HG02642 (cell line): Measurements from ENCODE around the gene CCL11.

ENCODE experiments used
- ATAC-seq: cut with Tn5 transposase; IDR thresholded peaks from one replicate; pipeline ENCODE4 v1.9.1; 2021; ENCODE audit warnings: mild to moderate bottlenecking; ENCODE audit not compliant: unreplicated experiment, poor library complexity

CCL11 gene

DNA sequence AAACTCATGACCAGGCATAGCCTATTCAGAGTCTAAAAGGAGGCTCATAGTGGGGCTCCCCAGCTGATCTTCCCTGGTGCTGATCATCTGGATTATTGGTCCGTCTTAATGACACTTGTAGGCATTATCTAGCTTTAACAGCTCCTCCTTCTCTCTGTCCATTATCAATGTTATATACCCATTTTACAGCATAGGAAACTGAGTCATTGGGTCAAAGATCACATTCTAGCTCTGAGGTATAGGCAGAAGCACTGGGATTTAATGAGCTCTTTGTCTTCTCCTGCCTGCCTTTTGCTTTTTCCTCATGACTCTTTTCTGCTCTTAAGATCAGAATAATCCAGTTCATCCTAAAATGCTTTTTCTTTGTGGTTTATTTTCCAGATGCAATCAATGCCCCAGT lies 29.7 kb upstream of the CCL11 start:
- no peak for ATAC-seq

DNA sequence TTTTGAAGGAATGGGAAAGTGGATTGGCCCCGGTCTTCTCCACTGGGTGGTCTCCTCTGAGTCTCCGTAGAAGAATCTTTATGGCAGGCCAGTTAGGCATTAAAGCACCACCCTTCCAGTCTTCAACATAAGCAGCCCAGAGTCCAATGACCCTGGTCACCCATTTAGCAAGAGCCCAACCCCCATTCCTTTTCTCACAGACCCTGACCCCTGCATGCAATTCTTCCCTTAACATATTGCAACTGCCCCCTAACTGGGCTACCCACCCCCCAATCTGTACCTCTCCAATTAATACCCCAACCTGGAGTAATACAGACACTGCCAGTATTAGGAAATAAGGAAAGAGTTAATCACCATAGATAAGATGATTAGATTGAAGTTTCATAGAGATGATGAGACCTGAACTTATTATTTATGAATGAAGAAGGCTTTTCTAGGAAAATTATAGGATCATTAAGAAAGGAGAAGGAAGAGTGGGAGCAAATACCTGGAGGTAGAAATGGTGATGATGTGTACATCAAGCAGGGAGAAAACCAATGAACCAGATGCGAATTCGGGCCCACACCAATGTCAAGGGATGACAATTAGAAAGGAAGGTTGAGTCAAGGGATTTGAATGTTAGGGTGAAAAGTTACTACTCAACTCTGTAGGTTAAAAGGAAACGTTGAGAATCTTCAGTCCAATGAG lies 28.1 kb upstream of the CCL11 start:
- ATAC-seq = no peak

DNA sequence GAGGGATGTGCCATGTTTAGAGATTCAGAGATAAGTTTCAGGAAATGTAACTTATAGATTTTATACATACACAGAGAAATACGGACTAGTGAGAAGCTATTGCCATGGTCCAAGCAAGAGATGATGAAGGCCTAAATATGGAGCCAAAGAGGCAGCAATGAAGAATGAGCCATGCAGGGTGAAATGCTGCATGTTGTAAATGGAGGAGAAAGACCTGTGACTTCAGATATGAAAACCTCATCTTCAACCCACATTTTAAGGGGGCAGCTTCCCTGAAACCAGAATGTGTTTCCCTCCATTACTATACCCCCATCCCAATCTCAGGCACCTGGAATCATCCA lies 27.6 kb upstream of the CCL11 start:
- no peak for ATAC-seq

DNA sequence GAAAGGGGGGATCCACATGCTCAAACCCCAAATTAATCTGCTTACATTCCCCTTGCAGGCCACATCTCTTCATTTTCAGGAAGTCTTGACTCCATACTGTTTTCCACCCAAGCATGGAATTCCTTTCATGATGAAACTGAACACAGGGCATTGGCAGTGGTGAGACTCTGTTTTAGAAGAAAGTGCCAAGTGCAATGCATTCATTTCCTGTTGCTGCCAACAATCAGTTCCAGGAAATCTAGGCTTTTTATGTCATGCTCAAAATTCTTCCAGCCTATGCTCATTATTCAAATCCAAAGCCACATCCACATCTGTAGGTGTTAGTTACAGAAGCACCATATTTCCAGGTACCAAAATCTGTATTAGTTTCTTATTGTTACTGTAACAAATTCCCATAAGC lies 26.4 kb upstream of the CCL11 start:
- no peak for ATAC-seq

DNA sequence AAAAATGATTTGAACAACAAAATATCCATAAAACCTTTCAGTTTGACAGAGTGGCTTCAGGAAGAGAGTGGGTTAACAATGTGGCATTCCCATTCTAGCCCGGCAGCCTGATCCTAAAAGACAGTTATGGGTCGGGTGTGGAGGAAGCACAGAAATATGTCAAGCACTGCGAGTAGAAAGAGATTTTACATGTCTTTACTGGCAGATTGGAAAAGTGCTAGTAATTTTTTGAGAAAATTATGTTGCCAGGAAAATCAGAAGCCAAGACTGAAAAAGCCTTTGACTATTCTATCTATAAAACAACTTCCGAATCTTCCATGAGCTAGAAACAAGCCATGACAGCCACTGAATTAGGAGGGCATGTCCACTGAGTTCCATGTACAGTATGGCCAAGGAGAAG lies 24.7 kb upstream of the CCL11 start:
- ATAC-seq = no peak

DNA sequence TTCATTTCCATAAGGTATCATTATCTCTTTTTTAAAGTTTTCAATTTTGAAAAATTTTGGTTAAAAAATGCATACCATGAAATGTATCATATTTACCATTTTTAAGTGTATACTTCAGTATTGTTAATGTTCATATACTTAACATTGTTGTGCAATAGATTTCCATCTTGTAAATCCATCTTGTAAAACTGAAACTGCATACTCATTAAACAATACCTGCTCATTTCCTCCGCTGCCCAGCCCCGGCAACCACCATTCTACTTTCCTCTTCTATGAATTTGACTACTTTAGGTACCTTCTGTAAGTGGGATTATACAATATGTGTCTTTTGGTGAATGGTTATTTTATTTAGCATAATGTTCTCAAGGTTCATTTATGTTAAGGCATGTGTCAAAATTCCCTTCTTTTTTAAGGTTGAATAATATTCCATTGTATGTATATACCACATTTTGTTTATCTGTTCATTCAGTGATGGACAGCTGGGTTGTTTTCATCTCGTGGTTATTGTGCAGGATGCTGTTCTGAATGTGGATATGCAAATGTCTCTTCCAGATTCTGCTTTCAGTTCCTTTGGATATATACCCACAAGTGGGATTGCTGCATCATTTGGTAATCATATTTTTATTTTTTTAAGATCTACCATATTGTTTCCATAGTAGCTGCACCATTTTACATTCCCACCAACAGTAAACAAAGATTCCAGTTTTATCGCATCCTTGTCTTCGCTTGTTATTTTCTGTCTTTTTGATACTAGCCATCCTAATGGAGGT lies 23.8 kb upstream of the CCL11 start:
- ATAC-seq = no peak

DNA sequence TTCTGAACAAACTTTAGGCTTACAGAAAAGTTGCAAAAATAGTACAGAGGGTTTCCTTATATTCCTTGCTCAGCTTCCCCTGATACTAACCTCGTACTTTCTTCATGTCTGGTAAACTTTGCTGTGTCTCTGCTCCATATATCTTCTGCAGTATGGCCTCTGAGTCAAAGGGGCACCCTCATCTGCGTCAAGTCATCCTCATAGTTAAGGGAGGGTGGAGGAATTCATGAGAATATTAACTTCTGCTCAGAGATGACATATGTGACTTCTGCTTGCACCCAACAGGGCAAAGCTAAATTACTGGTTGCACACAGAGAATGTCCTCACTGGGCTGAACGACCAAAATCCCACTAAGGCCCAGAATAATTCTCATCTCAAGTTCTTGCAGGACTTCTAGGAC lies 19.8 kb upstream of the CCL11 start:
- ATAC-seq = no peak

DNA sequence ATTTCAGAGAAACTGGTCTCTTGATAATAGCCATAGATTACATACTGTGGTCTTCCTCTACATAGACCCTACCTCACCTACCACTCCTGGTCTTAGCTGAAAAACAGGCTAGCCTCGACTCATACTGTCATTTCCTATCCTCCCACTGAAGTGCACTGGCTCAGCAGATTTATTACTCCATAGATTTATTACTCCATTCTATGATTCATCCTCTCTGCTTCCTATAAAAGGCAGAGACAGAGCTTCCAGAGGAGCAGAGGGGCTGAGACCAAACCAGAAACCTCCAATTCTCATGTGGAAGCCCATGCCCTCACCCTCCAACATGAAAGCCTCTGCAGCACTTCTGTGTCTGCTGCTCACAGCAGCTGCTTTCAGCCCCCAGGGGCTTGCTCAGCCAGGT lies 15.6 kb upstream of the CCL11 start, which contains the start of gene CCL7:
TSS of gene CCL7 (plus strand) at position 253 of the 400 bp plus-strand sequence. CDS start at position 323, 70 bp downstream.
- no peak for ATAC-seq

DNA sequence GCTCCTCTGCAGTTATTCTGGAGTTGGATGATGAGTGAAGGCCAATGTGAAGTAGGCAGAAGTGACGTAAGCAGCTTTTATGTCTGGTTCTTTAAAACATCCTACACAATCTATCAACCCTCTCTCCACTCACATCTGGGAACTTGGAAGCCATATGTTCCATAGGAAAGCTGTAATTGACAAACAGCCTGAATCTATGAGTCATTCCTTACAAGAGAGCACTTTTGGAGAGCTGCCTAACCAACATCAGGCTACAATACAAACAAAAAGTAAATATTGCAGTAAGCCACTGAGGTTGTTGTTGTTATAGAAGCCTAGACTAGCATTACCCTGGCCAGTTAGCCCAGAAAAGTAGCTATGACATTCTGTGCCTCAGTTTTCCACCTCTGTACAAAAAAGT lies 9.7 kb upstream of the CCL11 start:
- ATAC-seq = no peak

DNA sequence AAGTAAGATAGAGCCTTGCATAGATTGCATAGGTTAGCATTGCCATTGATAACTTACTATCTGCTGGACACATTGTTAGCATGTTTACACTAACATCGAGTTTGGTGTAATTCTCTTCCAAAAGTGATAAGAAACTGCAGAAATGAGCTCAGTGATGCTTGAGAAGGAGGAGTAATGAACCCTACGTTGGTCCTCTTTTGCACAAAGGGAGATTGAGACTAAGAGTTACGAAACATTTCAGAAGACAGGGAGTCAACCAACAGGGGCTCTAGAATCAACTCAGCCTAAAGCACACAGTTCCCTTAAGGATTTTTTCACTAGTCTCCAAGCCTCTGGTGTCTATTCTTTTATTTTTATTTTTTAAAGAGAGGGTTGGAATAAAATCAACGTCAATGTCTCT lies 8.7 kb upstream of the CCL11 start:
- no peak for ATAC-seq

DNA sequence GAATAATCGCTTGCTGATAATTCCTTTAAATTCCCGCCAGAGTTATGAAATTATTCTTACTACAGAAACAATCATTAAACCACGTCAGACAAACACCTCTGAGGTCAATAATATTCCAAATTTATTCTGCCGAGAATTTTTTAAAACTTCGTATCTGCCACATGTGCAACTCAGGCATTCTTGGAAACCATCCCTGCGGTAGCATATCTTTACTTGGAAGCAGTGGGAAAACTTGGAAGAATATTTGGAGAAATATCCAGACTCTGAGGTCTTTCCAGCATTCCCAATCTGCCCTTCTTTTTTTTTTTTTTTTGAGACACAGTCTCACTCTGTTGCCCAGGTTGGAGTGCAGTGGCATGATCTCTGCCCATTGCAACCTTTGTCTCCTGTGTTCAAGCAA lies 2.0 kb upstream of the CCL11 start:
- ATAC-seq = no peak

DNA sequence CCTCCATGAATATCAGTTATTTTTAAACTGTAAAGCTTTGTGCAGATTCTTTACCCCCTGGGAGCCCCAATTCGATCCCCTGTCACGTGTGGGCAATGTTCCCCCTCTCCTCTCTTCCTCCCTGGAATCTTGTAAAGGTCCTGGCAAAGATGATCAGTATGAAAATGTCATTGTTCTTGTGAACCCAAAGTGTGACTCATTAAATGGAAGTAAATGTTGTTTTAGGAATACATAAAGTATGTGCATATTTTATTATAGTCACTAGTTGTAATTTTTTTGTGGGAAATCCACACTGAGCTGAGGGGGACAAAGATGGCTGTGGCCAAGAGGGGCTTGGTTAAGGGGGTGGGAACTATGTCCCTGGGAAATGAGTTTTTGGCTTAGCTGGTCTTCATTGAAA lies 2.3 kb downstream of the CCL11 start:
- no peak for ATAC-seq

DNA sequence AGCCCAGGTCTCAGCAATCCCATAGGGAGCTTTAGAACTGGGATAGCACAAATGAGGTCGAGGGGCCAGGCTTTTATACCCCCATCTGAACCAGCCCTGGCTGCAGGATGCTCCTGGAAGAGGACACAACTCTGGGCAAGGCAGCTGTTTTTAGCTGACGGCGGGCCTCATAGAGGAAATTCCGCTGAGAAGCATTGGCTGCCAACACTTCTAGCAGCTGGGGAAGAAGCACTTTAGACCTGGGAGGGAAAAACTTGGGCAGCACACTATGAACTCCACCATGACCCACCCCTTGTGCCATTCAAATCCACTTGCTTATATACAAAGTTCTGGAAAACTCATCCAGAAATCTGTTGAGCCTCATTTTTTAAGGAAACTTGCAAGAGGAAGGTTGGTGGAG lies 5.0 kb downstream of the CCL11 start:
- no peak for ATAC-seq

DNA sequence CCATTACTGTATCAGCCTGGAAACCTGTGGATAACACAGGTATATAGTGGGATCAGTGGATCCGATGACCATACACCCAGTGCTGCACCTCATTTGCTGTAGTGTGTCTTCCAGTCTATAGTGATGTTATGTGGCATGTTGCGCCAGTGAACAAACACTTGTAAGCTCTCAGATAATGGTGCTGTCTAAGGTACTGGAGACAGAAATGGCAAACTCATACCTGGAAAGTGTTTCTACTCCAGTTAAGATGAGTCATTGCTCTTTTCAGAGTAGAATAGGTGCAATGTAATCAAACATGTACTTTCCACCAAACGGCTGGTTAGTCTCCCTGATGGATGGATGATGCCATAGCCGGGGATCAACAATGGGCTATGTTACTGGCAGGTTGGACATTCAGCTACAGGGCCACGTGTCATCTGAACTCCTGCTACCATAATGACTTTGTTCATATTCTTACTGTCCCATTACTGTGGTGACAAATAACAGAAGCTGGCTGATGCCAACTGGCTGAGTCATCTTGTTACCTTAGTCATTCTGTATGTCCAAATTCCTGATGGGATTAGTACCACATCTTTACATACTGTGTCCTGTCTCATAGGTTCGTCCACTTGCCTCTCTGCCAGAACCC lies 6.3 kb downstream of the CCL11 start:
- no peak for ATAC-seq

DNA sequence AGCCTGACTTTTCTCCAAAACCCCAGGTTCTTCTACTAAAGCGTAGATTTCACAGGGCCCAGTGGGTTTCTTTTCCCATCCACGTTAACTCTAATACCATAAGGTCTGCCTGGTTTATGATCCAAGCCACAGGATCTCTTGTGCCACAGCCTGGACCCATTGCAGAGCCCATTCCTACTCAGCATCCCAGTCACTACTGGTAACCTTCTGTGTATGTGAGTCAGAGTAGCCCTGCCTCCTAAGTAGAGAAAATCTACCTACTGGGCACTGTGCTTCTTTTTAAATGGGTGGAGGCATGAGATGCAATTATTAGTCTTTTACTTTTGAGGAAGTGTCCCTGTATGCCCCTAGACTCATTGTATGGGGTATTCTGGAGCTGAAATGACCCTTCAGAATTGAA lies 13.5 kb downstream of the CCL11 start:
- no peak for ATAC-seq

DNA sequence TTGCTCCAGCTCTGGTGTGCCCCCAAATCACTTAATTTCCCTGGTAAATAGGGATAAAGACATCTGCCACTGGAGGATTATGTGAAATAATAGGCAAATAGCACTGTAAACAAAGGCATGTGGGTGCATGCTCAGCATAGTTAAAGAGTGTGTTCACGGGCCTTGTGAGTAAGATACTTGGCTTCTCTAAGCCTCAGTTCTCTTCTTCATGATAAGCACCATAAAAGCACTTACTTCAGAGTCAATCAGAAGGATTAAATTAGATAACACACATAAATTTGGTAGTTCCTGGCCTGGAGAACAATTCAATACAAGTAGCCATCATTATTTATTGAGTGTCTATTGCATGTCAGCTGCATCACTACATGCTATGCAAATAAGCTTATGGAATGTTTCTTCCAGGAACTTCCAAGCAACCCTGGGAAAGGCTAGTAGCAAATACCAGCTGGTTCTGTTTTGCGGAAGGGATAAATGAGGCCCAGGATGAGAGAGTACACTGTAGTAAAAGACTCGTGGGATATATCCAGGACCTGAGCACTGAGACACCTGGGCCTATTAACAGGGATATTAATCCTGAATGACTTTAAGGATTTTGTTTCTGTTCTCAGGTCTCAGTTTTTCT lies 14.5 kb downstream of the CCL11 start:
- no peak for ATAC-seq

DNA sequence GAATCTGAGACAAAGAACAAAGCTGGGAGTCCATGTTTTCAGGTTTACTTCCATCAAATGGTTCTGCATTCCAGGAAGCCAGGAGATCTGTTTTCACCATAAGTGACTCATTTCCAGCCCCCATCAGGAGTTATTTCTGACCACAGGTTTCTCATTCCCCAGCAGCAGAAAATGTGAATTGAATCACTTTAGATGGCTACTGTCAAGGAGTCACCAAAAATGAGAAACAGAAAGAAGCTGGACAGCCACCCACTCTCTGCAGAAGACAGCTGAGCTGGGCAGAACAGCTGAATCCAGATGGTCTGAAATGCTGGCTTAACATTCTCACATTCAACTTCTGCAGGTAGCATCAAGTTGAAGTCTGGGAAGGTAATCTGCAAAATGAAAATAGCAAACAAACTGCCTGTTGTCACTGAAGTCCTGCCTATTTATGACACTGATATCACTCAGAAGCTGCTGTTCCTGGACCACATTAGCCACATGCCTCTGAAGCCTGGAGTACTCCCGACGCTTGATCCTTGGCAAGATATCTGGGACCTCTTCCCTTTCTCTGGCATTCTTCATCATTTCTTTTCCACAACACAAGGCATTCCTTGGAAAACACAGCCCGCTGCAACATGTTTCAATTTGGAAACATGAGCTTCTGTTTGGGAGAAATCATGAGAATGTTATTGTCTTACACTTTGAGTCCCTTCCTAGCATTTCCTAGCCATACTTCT lies 15.3 kb downstream of the CCL11 start:
- ATAC-seq = no peak

DNA sequence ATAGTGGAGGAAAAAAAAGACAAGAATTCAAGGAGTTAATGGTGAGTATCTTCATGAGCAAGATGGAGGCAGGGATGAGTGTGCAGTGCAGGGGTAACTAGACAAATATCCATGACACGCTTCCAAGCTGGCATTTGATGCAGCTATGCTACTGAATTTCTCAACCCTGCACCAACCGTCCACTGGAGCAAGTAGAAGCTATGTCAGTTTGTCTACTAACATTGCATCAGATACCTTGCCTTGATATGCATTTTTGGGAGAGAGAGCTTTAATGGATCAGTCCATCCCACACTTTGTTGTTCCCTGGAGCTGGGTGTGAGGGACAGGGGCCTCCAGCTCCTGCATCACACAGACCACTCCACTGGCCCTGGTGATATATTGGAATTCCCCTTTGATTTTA lies 16.4 kb downstream of the CCL11 start:
- ATAC-seq = no peak

DNA sequence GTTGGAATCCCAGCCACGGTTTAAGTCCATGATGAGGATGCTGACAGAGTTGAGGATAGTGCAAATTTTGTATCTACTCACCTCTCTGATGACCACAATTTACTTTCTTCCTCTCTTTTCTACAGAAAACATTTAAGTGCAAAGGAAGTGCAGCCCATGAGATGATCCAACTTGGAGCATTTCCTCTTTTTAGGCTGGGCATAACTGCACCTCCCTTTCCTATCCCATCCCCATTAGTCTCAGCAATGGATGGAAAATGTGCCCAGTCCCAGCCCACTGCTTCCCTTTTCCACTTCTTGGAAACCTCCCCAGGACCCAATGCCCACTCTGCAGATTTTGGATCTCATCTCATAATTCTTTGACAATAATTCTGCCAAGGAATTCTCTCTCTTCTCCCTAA lies 17.1 kb downstream of the CCL11 start:
- ATAC-seq = no peak

DNA sequence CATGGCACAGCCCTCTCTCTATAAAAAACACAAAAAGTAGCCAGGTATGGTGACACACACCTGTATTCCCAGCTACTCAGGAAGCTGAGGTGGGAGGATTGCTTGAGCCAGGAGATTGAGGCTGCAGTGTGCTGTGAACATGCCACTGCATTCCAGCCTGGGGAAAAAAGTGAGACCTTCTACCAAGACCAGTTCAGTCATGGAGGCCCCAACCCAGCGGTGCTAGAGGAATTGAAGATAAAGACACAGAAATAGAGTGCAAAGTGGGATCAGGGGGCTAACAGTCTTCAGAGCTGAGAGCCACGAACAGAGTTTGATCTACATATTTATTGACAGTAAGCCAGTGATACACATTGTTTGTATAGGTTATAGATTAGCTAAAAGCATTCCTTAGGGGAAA lies 18.1 kb downstream of the CCL11 start:
- no peak for ATAC-seq

DNA sequence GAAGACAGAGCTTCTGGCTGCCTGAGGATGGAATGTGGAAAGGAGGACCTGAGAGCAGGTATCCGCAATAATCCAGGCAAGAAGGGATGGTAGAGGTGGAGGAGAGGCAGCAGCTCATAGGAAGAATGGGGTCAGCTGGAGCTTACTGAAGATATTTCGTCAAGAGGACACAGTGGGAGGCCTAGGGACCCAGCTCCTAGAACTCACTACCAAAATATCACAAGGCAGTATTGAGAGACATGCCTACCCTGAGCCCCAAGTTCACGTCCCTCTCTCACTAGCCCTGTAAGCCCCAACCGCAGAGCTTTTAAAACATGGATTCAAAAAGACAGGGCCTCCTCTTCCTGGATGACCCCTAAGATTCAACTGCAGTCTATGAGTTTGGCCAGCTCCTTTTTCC lies 19.5 kb downstream of the CCL11 start:
- no peak for ATAC-seq
